H1 (cell line): Measurements from ENCODE around the gene ONECUT2. TPM values are rescaled to one million over a fixed set of nuclear protein-coding genes. Genes with fewer than 3 reads are reported as not detected.

Experiments
- CTCF ChIA-PET: fragments of 300-600 bp; sonication (Branson Sonifier 250); formaldehyde crosslinking; loops from one replicate; lab custom pipeline; 2021; ENCODE audit not compliant: partially characterized antibody; lab: Charles Lee
- POLR2A ChIA-PET: fragments of 300-600 bp; sonication (Branson Sonifier 250); formaldehyde crosslinking; loops from one replicate; lab custom pipeline; 2021; ENCODE audit warnings: inconsistent platforms; ENCODE audit not compliant: partially characterized antibody; lab: Charles Lee
- DNase-seq, 2 experiments: peaks; one replicate each; pipeline versions ENCODE4 v3.0.0 to v3.0.0-alpha.2; 2010 to 2022; ENCODE audit warnings: low spot score in 2 of 2, low read depth in 1 of 2, mixed read lengths in 1 of 2
- FAIRE-seq: peaks from 2 replicates; lab custom pipeline; 2011; peaks lifted over from hg19 to GRCh38; lab: Jason Lieb, UNC
- H2AFZ ChIP-seq: 2 replicates; pipeline ENCODE4 v1.8.1; 2012; ENCODE audit warnings: low read length, inconsistent platforms
- H2AK5ac ChIP-seq: 2 replicates; pipeline ENCODE4 v1.6.1; 2013; ENCODE audit warnings: low read depth, low read length
- H2BK120ac ChIP-seq: replicated peaks from 2 replicates; pipeline ENCODE3; 2013; ENCODE audit warnings: low read depth, low read length, inconsistent platforms
- H2BK12ac ChIP-seq: 2 replicates; pipeline ENCODE4 v1.6.1; 2013; ENCODE audit warnings: low read depth, low read length
- H2BK15ac ChIP-seq: 2 replicates; pipeline ENCODE4 v1.6.1; 2013; ENCODE audit warnings: low read length
- H2BK20ac ChIP-seq: 2 replicates; pipeline ENCODE4 v1.6.1; 2013; ENCODE audit warnings: low read length
- H2BK5ac ChIP-seq: 2 replicates; pipeline ENCODE4 v1.6.1; 2013; ENCODE audit warnings: low read depth, low read length
- H3K14ac ChIP-seq: 2 replicates; pipeline ENCODE4 v1.6.1; 2013; ENCODE audit warnings: inconsistent platforms; ENCODE audit not compliant: insufficient read length
- H3K18ac ChIP-seq: 2 replicates; pipeline ENCODE4 v1.6.1; 2013; ENCODE audit warnings: low read length; ENCODE audit errors: extremely low read depth
- H3K23ac ChIP-seq: 2 replicates; pipeline ENCODE4 v1.6.1; 2013; ENCODE audit warnings: inconsistent platforms; ENCODE audit not compliant: insufficient read length
- H3K23me2 ChIP-seq: 2 replicates; pipeline ENCODE4 v1.6.1; 2013; ENCODE audit warnings: low read depth, low read length
- H3K27ac ChIP-seq: 2 replicates; pipeline ENCODE4 v1.6.1; 2011; ENCODE audit warnings: low read depth, low read length, inconsistent platforms
- H3K27me3 ChIP-seq, 4 experiments: replicated peaks in 1 of 4; 1 replicate in 1 of 4; 2 replicates in 3 of 4; pipeline versions ENCODE4 v1.6.1 to v1.8.1; 2011 to 2013; ENCODE audit warnings: low read length in 3 of 4, mild to moderate bottlenecking in 3 of 4, inconsistent platforms in 2 of 4, mixed read lengths in 2 of 4, moderate library complexity in 1 of 4; ENCODE audit not compliant: control insufficient read depth in 3 of 4, insufficient read depth in 3 of 4; ENCODE audit errors: extremely low read depth in 1 of 4
- H3K36me3 ChIP-seq, 4 experiments: 2 replicates each; pipeline versions ENCODE4 v1.6.1 to v1.8.1; 2011 to 2013; ENCODE audit warnings: mild to moderate bottlenecking in 4 of 4, low read length in 3 of 4, moderate library complexity in 2 of 4, control low read depth in 1 of 4, inconsistent platforms in 1 of 4; ENCODE audit not compliant: insufficient read depth in 4 of 4, control insufficient read depth in 2 of 4
- H3K4ac ChIP-seq: replicated peaks from 2 replicates; pipeline ENCODE3; 2013; ENCODE audit warnings: low read length, low read depth, mixed read lengths, inconsistent platforms; ENCODE audit not compliant: insufficient read length
- H3K4me1 ChIP-seq, 4 experiments: replicated peaks in 1 of 4; 1 replicate in 1 of 4; 2 replicates in 3 of 4; pipeline versions ENCODE4 v1.6.1 to v1.8.1; 2011 to 2013; ENCODE audit warnings: low read length in 3 of 4, inconsistent platforms in 2 of 4, mixed read lengths in 1 of 4; ENCODE audit not compliant: insufficient read depth in 4 of 4, control insufficient read depth in 3 of 4
- H3K4me2 ChIP-seq, 2 experiments: 2 replicates each; pipeline versions ENCODE4 v1.6.1 to v1.8.1; 2011 to 2013; ENCODE audit warnings: low read depth in 2 of 2, low read length in 2 of 2, control low read depth in 1 of 2, inconsistent platforms in 1 of 2, mild to moderate bottlenecking in 1 of 2; ENCODE audit not compliant: insufficient read depth in 1 of 2
- H3K4me3 ChIP-seq, 4 experiments: fragments of 200-600, 300-600 bp in 1 of 4; sonication (generic), shearing (Covaris generic), sonication (Bioruptor Twin) in 1 of 4; 2 replicates each; pipeline versions ENCODE4 v1.5.1 to v1.8.1; 2011 to 2016; ENCODE audit warnings: low read length in 4 of 4, low read depth in 3 of 4, control low read depth in 2 of 4, inconsistent platforms in 2 of 4, mild to moderate bottlenecking in 2 of 4, mixed read lengths in 1 of 4, moderate library complexity in 1 of 4; ENCODE audit not compliant: insufficient read depth in 2 of 4; ENCODE audit errors: extremely low read depth in 1 of 4
- H3K56ac ChIP-seq: replicated peaks from 2 replicates; pipeline ENCODE3; 2013; ENCODE audit warnings: low read depth, mild to moderate bottlenecking, mixed read lengths, low read length, inconsistent platforms; ENCODE audit not compliant: insufficient read length
- H3K79me1 ChIP-seq: 2 replicates; pipeline ENCODE4 v1.6.1; 2013; ENCODE audit warnings: low read depth, low read length, control low read depth
- H3K79me2 ChIP-seq, 2 experiments: 2 replicates each; pipeline versions ENCODE4 v1.6.1 to v1.8.1; 2012 to 2013; ENCODE audit warnings: low read length in 2 of 2, mild to moderate bottlenecking in 2 of 2, inconsistent platforms in 1 of 2; ENCODE audit not compliant: insufficient read depth in 2 of 2, control insufficient read depth in 1 of 2
- H3K9ac ChIP-seq, 4 experiments: replicated peaks in 1 of 4; 1 replicate in 1 of 4; 2 replicates in 3 of 4; pipeline versions ENCODE4 v1.6.1 to v1.8.1; 2011 to 2013; ENCODE audit warnings: low read depth in 3 of 4, low read length in 3 of 4, control low read depth in 2 of 4, mild to moderate bottlenecking in 2 of 4, moderate library complexity in 2 of 4, inconsistent platforms in 1 of 4; ENCODE audit errors: extremely low read depth in 1 of 4
- H3K9me3 ChIP-seq, 2 experiments: 2 replicates each; pipeline versions ENCODE4 v1.6.1 to v1.8.1; 2012 to 2013; ENCODE audit warnings: mild to moderate bottlenecking in 2 of 2, moderate library complexity in 2 of 2, control low read depth in 1 of 2, inconsistent platforms in 1 of 2, low read depth in 1 of 2, low read length in 1 of 2, mixed read lengths in 1 of 2; ENCODE audit not compliant: insufficient read depth in 2 of 2
- H4K20me1 ChIP-seq, 2 experiments: replicated peaks in 1 of 2; 2 replicates each; pipeline versions ENCODE3 to v1.8.1; 2011 to 2013; ENCODE audit warnings: inconsistent platforms in 2 of 2, low read length in 2 of 2, mild to moderate bottlenecking in 1 of 2; ENCODE audit not compliant: insufficient read depth in 2 of 2, control insufficient read depth in 1 of 2
- H4K5ac ChIP-seq: 2 replicates; pipeline ENCODE4 v1.6.1; 2013; ENCODE audit warnings: low read length, low read depth, mixed read lengths, inconsistent platforms; ENCODE audit not compliant: insufficient read length
- H4K8ac ChIP-seq: 2 replicates; pipeline ENCODE4 v1.8.0; 2013; ENCODE audit warnings: mild to moderate bottlenecking, moderate library complexity, low read length, inconsistent platforms; ENCODE audit not compliant: insufficient read depth; ENCODE audit errors: extremely low read depth
- H4K91ac ChIP-seq: replicated peaks from 2 replicates; pipeline ENCODE3; 2013; ENCODE audit warnings: low read length, mixed read lengths, inconsistent platforms; ENCODE audit not compliant: insufficient read length
- CHD2 ChIP-seq: IDR thresholded peaks from 2 replicates; pipeline ENCODE4 v1.6.1; 2012; ENCODE audit warnings: low read length, improper control_type of control experiment
- EGR1 ChIP-seq: IDR thresholded peaks from 2 replicates; pipeline ENCODE4 v1.6.1; 2011; ENCODE audit warnings: low read depth, low read length, borderline replicate concordance
- EZH2 ChIP-seq: fragments of 200-600 bp; sonication (generic); IDR thresholded peaks from 2 replicates; pipeline ENCODE4 v1.7.1; 2012; ENCODE audit warnings: low read depth, mild to moderate bottlenecking, moderate library complexity, low read length, inconsistent platforms; ENCODE audit not compliant: severe bottlenecking
- GTF2F1 ChIP-seq: IDR thresholded peaks from 2 replicates; pipeline ENCODE4 v1.6.1; 2012; ENCODE audit warnings: low read depth, low read length, improper control_type of control experiment, borderline replicate concordance
- KDM4A ChIP-seq: IDR thresholded peaks from one replicate; pipeline ENCODE4 v1.7.1; 2012; ENCODE audit warnings: low read depth, mild to moderate bottlenecking, moderate library complexity, low read length, inconsistent platforms; ENCODE audit not compliant: severe bottlenecking
- NANOG ChIP-seq: IDR thresholded peaks from 2 replicates; pipeline ENCODE4 v1.6.1; 2011; ENCODE audit warnings: low read length, low read depth, mild to moderate bottlenecking, inconsistent platforms; ENCODE audit not compliant: insufficient read depth, poor library complexity, severe bottlenecking
- POLR2A ChIP-seq, 2 experiments: IDR thresholded peaks; 1 replicate in 1 of 2; 2 replicates in 1 of 2; pipeline ENCODE4 v1.6.1; 2011; ENCODE audit warnings: low read depth in 2 of 2, low read length in 2 of 2, mild to moderate bottlenecking in 2 of 2; ENCODE audit errors: control extremely low read depth in 1 of 2
- SAP30 ChIP-seq: fragments of 300-600 bp; sonication (generic); IDR thresholded peaks from 2 replicates; pipeline ENCODE4 v1.7.1; 2012; ENCODE audit warnings: low read length, moderate library complexity, mild to moderate bottlenecking, inconsistent platforms; ENCODE audit not compliant: insufficient read depth, insufficient replicate concordance
- SIN3A ChIP-seq, 2 experiments: IDR thresholded peaks in 1 of 2; conservative IDR thresholded peaks in 1 of 2; 2 replicates each; pipeline ENCODE4 v1.6.1; 2011 to 2012; ENCODE audit warnings: low read length in 2 of 2, improper control_type of control experiment in 1 of 2, low read depth in 1 of 2, mild to moderate bottlenecking in 1 of 2
- SP1 ChIP-seq: IDR thresholded peaks from 2 replicates; pipeline ENCODE4 v1.6.1; 2011; ENCODE audit warnings: low read depth, low read length
- SRF ChIP-seq: IDR thresholded peaks from 2 replicates; pipeline ENCODE4 v1.6.1; 2011; ENCODE audit warnings: mild to moderate bottlenecking, low read depth, low read length, moderate library complexity
- SUZ12 ChIP-seq: fragments of 200-600 bp; sonication (generic); IDR thresholded peaks from 2 replicates; pipeline ENCODE4 v1.6.1; 2012; ENCODE audit warnings: mild to moderate bottlenecking, inconsistent platforms, low read length, moderate library complexity, mixed read lengths
- TBP ChIP-seq: IDR thresholded peaks from 2 replicates; pipeline ENCODE4 v1.6.1; 2011; ENCODE audit warnings: low read depth, low read length, improper control_type of control experiment
- WGBS, 2 experiments: shearing (Covaris generic) in 1 of 2; methylation state at CpG; one replicate each; pipeline versions ENCODE4 v1.1.6 to v1.1.7; 2013 to 2015; ENCODE audit warnings: low lambda C conversion rate in 2 of 2, mixed read lengths in 2 of 2, inconsistent platforms in 1 of 2, low coverage in 1 of 2, missing lambda C conversion rate in 1 of 2; ENCODE audit not compliant: insufficient replicate concordance in 2 of 2, insufficient coverage in 1 of 2, insufficient read length in 1 of 2; ENCODE audit errors: extremely low coverage in 1 of 2, missing lambda C conversion rate in 1 of 2; 5-methylcytosine and 5-hydroxymethylcytosine counted together
- polyA plus RNA-seq, 7 experiments: library from polyadenylated mRNA; depleted of rRNA in 3 of 7; stranded (reverse) in 5 of 7; unstranded in 2 of 7; fragments of >200 nt in 5 of 7; fragments of 200-250 nt in 2 of 7; gene quantifications; 1 replicate in 5 of 7; 2 replicates in 1 of 7; 4 replicates in 1 of 7; pipeline versions ENCODE4 v1.2.1 to v1.2.3, GENCODE V29; 2011 to 2013; ENCODE audit warnings: missing spikeins in 2 of 7, mixed read lengths in 2 of 7
- total RNA-seq: library from RNA; stranded (reverse); fragmentation: NEBNext Ultra II Directional; extraction: Animal tissue kit (Norgen Biotek cat#: 25700); gene quantifications from 2 replicates; pipeline ENCODE4 v1.2.1, GENCODE V29; 2021
- TF ChIP-seq, protein P1 (sequence below): IDR thresholded peaks from 2 replicates; pipeline ENCODE4 v1.6.1; 2011; ENCODE audit warnings: low read depth, mild to moderate bottlenecking, low read length; ENCODE audit not compliant: insufficient read depth

ONECUT2 gene
- total and polyA plus RNA-seq, 2 of the 8 experiments (the other 6 are each of a cell fraction or from before 2014, with no cell fraction given): 0.38 to 1.9 TPM

DNA sequence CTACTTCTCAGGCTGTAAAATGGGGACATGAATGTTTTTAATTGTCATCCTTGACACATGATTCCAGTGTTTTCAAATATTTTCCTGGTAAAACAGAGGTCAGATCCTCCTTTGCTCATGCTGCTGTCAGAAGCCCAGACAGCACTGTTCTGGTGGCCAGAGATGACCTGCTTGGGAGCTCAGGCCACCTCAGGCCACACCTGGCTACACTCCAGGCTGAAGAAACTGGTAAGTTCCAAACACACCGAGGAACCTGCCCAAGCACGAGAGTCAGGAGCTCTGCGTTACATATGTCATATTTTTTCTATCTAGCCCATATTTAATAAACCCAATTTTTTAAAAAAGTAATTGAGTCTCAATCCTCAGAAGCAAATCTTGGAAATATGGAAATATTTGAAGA, 103.4 kb downstream of the ONECUT2 start:
- no peak overlapping the region for H2AK5ac ChIP-seq

More for the DNA sequence above, 103.4 kb downstream of the ONECUT2 start:
- no peak overlapping the region for H2BK120ac ChIP-seq
- no peaks in the 10 kb centered on the region for H4K20me1 ChIP-seq
- ChIA-PET POLR2A (interaction anchor here (0.6 kb wide), 1 partner anchor 57 kb away, joined by 4 read pairs; no protein-coding TSS in a partner anchor), CTCF (no interaction called here)
- no peak overlapping the region for H4K5ac ChIP-seq
- H2AFZ ChIP-seq: no peak overlapping the region
- no peak overlapping the region for H4K8ac ChIP-seq
- H3K9ac ChIP-seq: no peak overlapping the region
- H3K23ac ChIP-seq: no peak overlapping the region
- H3K79me2 ChIP-seq: no peaks in the 10 kb centered on the region
- H3K27me3 ChIP-seq: no peaks in the 10 kb centered on the region
- H4K91ac ChIP-seq: no peak overlapping the region
- H3K27ac ChIP-seq: no peak overlapping the region
- WGBS, 2 experiments: 85% methylated on average over 3 of the region's 3 CpGs; no CpG with 5 or more reads in 1 of the 2 experiments
- peaks cover 0 to 5% (median 3%) of the 10 kb centered on the region in 4 experiments; a peak in 4 of 7 replicates for H3K4me1 ChIP-seq
- no peaks in the 10 kb centered on the region for H3K36me3 ChIP-seq
- H2BK12ac ChIP-seq: no peak overlapping the region
- no peaks in the 10 kb centered on the region for H3K23me2 ChIP-seq
- no peak overlapping the region for H2BK5ac ChIP-seq
- H2BK20ac ChIP-seq: no peak overlapping the region
- no peaks in the 10 kb centered on the region for H3K79me1 ChIP-seq
- H3K4ac ChIP-seq: no peak overlapping the region
- H3K9me3 ChIP-seq: no peaks in the 10 kb centered on the region
- H3K14ac ChIP-seq: no peak overlapping the region
- no peak overlapping the region for H3K4me2 ChIP-seq
- no peak overlapping the region for H3K4me3 ChIP-seq
- FAIRE-seq: no peak
- DNase-seq: no peak
- TF ChIP-seq GTF2F1 (no peak), SUZ12 (no peak), EGR1 (no peak), POLR2A (IDR thresholded peaks at IDR 0.05; ENCODE audit: control extremely low read depth in 1 of 2, low read depth in 2 of 2, low read length in 2 of 2) (no peak), SRF (no peak), TBP (no peak), EZH2 (no peak), CHD2 (no peak), SP1 (no peak), SAP30 (no peak), NANOG (no peak), KDM4A (no peak), SIN3A (conservative IDR thresholded peaks at IDR 0.05 in 1 of 2, IDR thresholded peaks at IDR 0.05 in 1 of 2; ENCODE audit: low read depth in 1 of 2, low read length in 2 of 2) (no peak)
- TF ChIP-seq, protein P1, sequence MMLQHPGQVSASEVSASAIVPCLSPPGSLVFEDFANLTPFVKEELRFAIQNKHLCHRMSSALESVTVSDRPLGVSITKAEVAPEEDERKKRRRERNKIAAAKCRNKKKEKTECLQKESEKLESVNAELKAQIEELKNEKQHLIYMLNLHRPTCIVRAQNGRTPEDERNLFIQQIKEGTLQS: no peak
- no peak overlapping the region for H3K18ac ChIP-seq
- no peak overlapping the region for H2BK15ac ChIP-seq
- no peak overlapping the region for H3K56ac ChIP-seq
